ENCODE measurements around the gene KIAA1217. TPM values are rescaled to one million over a fixed set of nuclear protein-coding genes. Genes with fewer than 3 reads are reported as not detected.

Gene KIAA1217
- total RNA-seq, 1 experiment from 2014 or later, result 76.2 TPM

DNA sequence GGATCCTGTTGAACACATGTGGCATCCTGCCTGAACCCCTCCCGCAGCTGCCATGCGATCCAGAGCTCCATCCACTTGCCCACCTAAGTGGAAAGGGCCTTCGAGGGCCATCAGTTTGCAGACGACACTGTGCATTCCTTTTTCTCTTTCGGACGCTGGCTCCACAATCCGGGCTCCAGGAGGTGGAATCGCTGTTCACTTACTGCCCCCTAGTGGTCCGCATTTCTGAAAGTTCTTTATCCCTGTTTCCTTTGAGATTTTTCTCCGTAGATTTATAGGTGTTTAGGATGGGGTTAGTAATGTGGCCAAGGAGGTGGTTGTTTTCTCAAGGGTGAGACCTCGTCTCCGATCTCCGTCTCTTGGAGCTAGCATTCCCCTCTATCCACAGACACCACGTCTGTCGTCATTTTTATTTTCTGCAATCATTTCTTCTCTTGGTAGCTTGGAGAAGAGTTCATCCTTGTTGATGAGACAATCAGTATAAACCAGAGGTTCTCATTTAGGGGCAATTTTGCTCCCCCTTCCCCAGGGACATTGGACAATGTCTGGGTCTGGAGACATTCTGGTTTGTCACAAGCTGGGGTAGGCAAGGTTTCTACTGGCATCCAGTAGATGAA lies 310.2 kb downstream of the KIAA1217 start:
- TF ChIP-seq, protein P1, sequence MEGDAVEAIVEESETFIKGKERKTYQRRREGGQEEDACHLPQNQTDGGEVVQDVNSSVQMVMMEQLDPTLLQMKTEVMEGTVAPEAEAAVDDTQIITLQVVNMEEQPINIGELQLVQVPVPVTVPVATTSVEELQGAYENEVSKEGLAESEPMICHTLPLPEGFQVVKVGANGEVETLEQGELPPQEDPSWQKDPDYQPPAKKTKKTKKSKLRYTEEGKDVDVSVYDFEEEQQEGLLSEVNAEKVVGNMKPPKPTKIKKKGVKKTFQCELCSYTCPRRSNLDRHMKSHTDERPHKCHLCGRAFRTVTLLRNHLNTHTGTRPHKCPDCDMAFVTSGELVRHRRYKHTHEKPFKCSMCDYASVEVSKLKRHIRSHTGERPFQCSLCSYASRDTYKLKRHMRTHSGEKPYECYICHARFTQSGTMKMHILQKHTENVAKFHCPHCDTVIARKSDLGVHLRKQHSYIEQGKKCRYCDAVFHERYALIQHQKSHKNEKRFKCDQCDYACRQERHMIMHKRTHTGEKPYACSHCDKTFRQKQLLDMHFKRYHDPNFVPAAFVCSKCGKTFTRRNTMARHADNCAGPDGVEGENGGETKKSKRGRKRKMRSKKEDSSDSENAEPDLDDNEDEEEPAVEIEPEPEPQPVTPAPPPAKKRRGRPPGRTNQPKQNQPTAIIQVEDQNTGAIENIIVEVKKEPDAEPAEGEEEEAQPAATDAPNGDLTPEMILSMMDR (conservative IDR thresholded peaks at IDR 0.05; ENCODE audit: low read depth, low read length), result peak; percentile 90
- TF ChIP-seq EZH2 (IDR thresholded peaks at IDR 0.05; ENCODE audit: borderline replicate concordance, low read depth, low read length, poor library complexity, severe bottlenecking), result no peak
- CTCF ChIA-PET, result interaction anchor here (0.6 to 1.4 kb wide), 4 partner anchors 129 to 320 kb away, joined by 3 to 4 read pairs (median 3); no protein-coding TSS in a partner anchor
- no peaks in the 10 kb centered on the region for H3K27me3 ChIP-seq (replicated peaks; ENCODE audit: insufficient read depth, low read depth, low read length, poor library complexity)

GRCh38 chr10:24519950-24520349 lies 311.0 kb downstream of the KIAA1217 start:
- Histone ChIP-seq H3K27me3 (replicated peaks; ENCODE audit: insufficient read depth, low read depth, low read length, poor library complexity) (no peaks in the 10 kb centered on the region), H3K9me3 (ENCODE audit: low read depth, low read length, poor library complexity, severe bottlenecking) (no peaks in the 10 kb centered on the region), H3K27ac (ENCODE audit: low read depth, low read length, poor library complexity, severe bottlenecking) (peak overlapping the region; percentile 71), H3K4me1 (ENCODE audit: insufficient read depth, low read length, poor library complexity, severe bottlenecking) (peaks cover 37% of the 10 kb centered on the region), H3K36me3 (ENCODE audit: insufficient read depth, low read length, poor library complexity, severe bottlenecking) (peaks cover 62% of the 10 kb centered on the region), H3K4me3 (ENCODE audit: low read depth, low read length, poor library complexity, severe bottlenecking) (no peak overlapping the region)
- ChIA-PET CTCF (interaction anchor here (1.0 kb wide), 1 partner anchor 130 kb away, joined by 3 read pairs; no protein-coding TSS in a partner anchor), POLR2A (ENCODE audit: low non-redundant PET) (no interaction called here)
- BruUV-seq (replicated peaks), result no TSS peak
- no peak for DNase-seq (ENCODE audit: low spot score)
- intact Hi-C loops (cut with micrococcal nuclease; ENCODE audit: unreplicated experiment), result loop anchor here (2.0 to 10.0 kb wide), 6 partner anchors 313 to 1208 kb away; partner anchors contain the start of gene KIAA1217
- TF ChIP-seq, protein P1 (conservative IDR thresholded peaks at IDR 0.05; ENCODE audit: low read depth, low read length), result no peak
- no peak for TF ChIP-seq EZH2 (IDR thresholded peaks at IDR 0.05; ENCODE audit: borderline replicate concordance, low read depth, low read length, poor library complexity, severe bottlenecking)

More for the DNA sequence above, 310.2 kb downstream of the KIAA1217 start:
- H3K27ac ChIP-seq (ENCODE audit: low read depth, low read length, poor library complexity, severe bottlenecking), result peak overlapping the region; percentile 71
- intact Hi-C loops (cut with micrococcal nuclease; ENCODE audit: unreplicated experiment), result loop anchor here (2.0 to 10.0 kb wide), 6 partner anchors 312 to 1207 kb away; partner anchors contain the start of gene KIAA1217
- peak; percentile 88 for DNase-seq (ENCODE audit: low spot score)
- no peaks in the 10 kb centered on the region for H3K9me3 ChIP-seq (ENCODE audit: low read depth, low read length, poor library complexity, severe bottlenecking)
- POLR2A ChIA-PET (ENCODE audit: low non-redundant PET), result no interaction called here
- peaks cover 41% of the 10 kb centered on the region for H3K4me1 ChIP-seq (ENCODE audit: insufficient read depth, low read length, poor library complexity, severe bottlenecking)
- H3K4me3 ChIP-seq (ENCODE audit: low read depth, low read length, poor library complexity, severe bottlenecking), result no peak overlapping the region
- no TSS peak for BruUV-seq (replicated peaks)
- peaks cover 57% of the 10 kb centered on the region for H3K36me3 ChIP-seq (ENCODE audit: insufficient read depth, low read length, poor library complexity, severe bottlenecking)

DNA sequence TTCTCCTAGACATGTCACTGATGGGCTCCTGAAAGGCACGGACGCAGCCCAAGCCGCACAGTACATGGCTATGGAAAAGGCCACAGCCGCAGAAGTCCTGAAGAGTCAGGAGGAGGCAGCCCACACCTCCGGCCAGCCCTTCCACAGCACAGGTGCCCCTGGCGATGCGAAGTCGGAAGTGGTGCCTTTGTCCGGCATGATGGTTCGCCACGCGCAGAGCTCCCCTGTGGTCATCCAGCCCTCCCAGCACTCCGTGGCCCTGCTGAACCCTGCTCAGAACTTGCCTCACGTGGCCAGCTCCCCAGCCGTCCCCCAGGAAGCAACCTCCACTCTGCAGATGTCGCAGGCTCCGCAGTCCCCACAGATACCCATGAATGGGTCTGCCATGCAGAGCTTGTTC lies 315.4 kb downstream of the KIAA1217 start:
- H3K9me3 ChIP-seq (ENCODE audit: low read depth, low read length, poor library complexity, severe bottlenecking), result no peaks in the 10 kb centered on the region
- no peak overlapping the region for H3K4me3 ChIP-seq (ENCODE audit: low read depth, low read length, poor library complexity, severe bottlenecking)
- DNase-seq (ENCODE audit: low spot score), result no peak
- no peaks in the 10 kb centered on the region for H3K27me3 ChIP-seq (replicated peaks; ENCODE audit: insufficient read depth, low read depth, low read length, poor library complexity)
- TF ChIP-seq, protein P1 (conservative IDR thresholded peaks at IDR 0.05; ENCODE audit: low read depth, low read length), result no peak
- no peak for TF ChIP-seq EZH2 (IDR thresholded peaks at IDR 0.05; ENCODE audit: borderline replicate concordance, low read depth, low read length, poor library complexity, severe bottlenecking)
- peaks cover 10% of the 10 kb centered on the region for H3K4me1 ChIP-seq (ENCODE audit: insufficient read depth, low read length, poor library complexity, severe bottlenecking)
- POLR2A ChIA-PET (ENCODE audit: low non-redundant PET), result interaction anchor here (0.6 kb wide), 1 partner anchor 1101 kb away, joined by 3 read pairs; no protein-coding TSS in a partner anchor
- intact Hi-C loops (cut with micrococcal nuclease; ENCODE audit: unreplicated experiment), result no loop called here
- no TSS peak for BruUV-seq (replicated peaks)
- no peak overlapping the region for H3K27ac ChIP-seq (ENCODE audit: low read depth, low read length, poor library complexity, severe bottlenecking)
- H3K36me3 ChIP-seq (ENCODE audit: insufficient read depth, low read length, poor library complexity, severe bottlenecking), result peaks cover 89% of the 10 kb centered on the region
- CTCF ChIA-PET, result interaction anchor here (0.6 kb wide), 1 partner anchor 830 kb away, joined by 3 read pairs; no protein-coding TSS in a partner anchor
